ENCODE measurements around the gene CCDC107. TPM values are rescaled to one million over a fixed set of nuclear protein-coding genes. Genes with fewer than 3 reads are reported as not detected.
A peak's percentile ranks its signal among the peaks of the same experiment; 100 is the strongest.

The CCDC107 gene
- total and polyA plus RNA-seq, 2 of the 13 experiments (the other 11 are each of a cell fraction or from before 2014, with no cell fraction given) = 7.1 to 15.2 TPM

- TF ChIP-seq ZNF574 (CRISPR knock-in tag; IDR thresholded peaks at IDR 0.05) = peak; percentile 96
- TF ChIP-seq CSRNP1 (CRISPR knock-in tag; IDR thresholded peaks at IDR 0.05) = peak; percentile 99
- peak; percentile 92 for TF ChIP-seq ZMYM4 (CRISPR knock-in tag; IDR thresholded peaks at IDR 0.05)
- TF ChIP-seq, protein P1, sequence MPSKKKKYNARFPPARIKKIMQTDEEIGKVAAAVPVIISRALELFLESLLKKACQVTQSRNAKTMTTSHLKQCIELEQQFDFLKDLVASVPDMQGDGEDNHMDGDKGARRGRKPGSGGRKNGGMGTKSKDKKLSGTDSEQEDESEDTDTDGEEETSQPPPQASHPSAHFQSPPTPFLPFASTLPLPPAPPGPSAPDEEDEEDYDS (CRISPR knock-in tag; IDR thresholded peaks at IDR 0.05) = peak; percentile 45
- no peak for TF ChIP-seq ZNF550 (CRISPR knock-in tag; IDR thresholded peaks at IDR 0.05; ENCODE audit: borderline replicate concordance)
- no peak for TF ChIP-seq ZBTB4 (CRISPR knock-in tag; IDR thresholded peaks at IDR 0.05; ENCODE audit: borderline replicate concordance)
- TF ChIP-seq, protein P2, sequence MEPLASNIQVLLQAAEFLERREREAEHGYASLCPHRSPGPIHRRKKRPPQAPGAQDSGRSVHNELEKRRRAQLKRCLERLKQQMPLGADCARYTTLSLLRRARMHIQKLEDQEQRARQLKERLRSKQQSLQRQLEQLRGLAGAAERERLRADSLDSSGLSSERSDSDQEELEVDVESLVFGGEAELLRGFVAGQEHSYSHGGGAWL (CRISPR knock-in tag; IDR thresholded peaks at IDR 0.05) = peak; percentile 89
- TF ChIP-seq, protein P3, sequence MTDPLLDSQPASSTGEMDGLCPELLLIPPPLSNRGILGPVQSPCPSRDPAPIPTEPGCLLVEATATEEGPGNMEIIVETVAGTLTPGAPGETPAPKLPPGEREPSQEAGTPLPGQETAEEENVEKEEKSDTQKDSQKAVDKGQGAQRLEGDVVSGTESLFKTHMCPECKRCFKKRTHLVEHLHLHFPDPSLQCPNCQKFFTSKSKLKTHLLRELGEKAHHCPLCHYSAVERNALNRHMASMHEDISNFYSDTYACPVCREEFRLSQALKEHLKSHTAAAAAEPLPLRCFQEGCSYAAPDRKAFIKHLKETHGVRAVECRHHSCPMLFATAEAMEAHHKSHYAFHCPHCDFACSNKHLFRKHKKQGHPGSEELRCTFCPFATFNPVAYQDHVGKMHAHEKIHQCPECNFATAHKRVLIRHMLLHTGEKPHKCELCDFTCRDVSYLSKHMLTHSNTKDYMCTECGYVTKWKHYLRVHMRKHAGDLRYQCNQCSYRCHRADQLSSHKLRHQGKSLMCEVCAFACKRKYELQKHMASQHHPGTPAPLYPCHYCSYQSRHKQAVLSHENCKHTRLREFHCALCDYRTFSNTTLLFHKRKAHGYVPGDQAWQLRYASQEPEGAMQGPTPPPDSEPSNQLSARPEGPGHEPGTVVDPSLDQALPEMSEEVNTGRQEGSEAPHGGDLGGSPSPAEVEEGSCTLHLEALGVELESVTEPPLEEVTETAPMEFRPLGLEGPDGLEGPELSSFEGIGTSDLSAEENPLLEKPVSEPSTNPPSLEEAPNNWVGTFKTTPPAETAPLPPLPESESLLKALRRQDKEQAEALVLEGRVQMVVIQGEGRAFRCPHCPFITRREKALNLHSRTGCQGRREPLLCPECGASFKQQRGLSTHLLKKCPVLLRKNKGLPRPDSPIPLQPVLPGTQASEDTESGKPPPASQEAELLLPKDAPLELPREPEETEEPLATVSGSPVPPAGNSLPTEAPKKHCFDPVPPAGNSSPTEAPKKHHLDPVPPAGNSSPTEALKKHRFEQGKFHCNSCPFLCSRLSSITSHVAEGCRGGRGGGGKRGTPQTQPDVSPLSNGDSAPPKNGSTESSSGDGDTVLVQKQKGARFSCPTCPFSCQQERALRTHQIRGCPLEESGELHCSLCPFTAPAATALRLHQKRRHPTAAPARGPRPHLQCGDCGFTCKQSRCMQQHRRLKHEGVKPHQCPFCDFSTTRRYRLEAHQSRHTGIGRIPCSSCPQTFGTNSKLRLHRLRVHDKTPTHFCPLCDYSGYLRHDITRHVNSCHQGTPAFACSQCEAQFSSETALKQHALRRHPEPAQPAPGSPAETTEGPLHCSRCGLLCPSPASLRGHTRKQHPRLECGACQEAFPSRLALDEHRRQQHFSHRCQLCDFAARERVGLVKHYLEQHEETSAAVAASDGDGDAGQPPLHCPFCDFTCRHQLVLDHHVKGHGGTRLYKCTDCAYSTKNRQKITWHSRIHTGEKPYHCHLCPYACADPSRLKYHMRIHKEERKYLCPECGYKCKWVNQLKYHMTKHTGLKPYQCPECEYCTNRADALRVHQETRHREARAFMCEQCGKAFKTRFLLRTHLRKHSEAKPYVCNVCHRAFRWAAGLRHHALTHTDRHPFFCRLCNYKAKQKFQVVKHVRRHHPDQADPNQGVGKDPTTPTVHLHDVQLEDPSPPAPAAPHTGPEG (CRISPR knock-in tag; IDR thresholded peaks at IDR 0.05) = 0 out of 2 replicates have a peak, but pooled peaks have one; percentile 54
- no peak for TF ChIP-seq ZSCAN12 (CRISPR knock-in tag; IDR thresholded peaks at IDR 0.05)
Observed at GRCh38 chr9:35664531-35665470, 6.7 kb downstream of the CCDC107 start, which contains the start of gene ARHGEF39 (continued).
